ENCODE measurements around the gene MED4. TPM values are rescaled to one million over a fixed set of nuclear protein-coding genes. Genes with fewer than 3 reads are reported as not detected.

The MED4 gene
- total RNA-seq, 1 experiment from 2014 or later: 50.6 TPM

DNA sequence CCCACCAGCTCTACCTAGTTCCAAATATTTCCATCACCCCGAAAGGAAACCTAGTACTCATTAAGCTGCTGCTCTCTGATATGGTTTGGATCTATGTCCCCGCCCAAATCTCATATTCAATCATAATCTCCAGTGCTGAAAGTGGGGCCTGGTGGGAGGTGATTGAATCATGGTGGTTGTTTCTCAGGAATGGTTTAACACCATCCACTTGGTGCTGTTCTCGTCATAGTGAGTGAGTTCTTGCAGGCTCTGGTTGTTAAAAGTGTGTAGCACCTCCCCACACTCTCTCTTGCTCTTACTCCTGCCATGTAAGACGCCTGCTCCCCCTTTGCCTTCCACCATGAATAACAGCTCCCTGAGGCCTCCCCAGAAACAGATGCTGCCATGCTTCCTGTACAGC lies 43.4 kb upstream of the MED4 start:
- Histone ChIP-seq H2BK12ac (ENCODE audit: insufficient read length, low read depth, low read length) (no peak overlapping the region), H3K79me2 (ENCODE audit: insufficient read depth, low read length) (no peaks in the 10 kb centered on the region), H3K9ac (ENCODE audit: extremely low read depth, insufficient read length, low read length) (no peak overlapping the region), H2AK5ac (ENCODE audit: insufficient read length, low read length) (no peak overlapping the region), H4K5ac (ENCODE audit: insufficient read length, low read depth, low read length) (no peak overlapping the region), H3K4ac (ENCODE audit: low read depth, low read length) (no peak overlapping the region), H4K8ac (replicated peaks; ENCODE audit: insufficient read length, low read depth, low read length) (no peak overlapping the region), H3K23ac (ENCODE audit: insufficient read length, low read depth, low read length) (no peak overlapping the region), H3K23me2 (ENCODE audit: insufficient read length, low read depth, low read length, poor library complexity, severe bottlenecking) (no peaks in the 10 kb centered on the region), H3K4me1 (ENCODE audit: insufficient read depth, low read length) (no peaks in the 10 kb centered on the region), H2BK15ac (ENCODE audit: low read depth, low read length) (no peak overlapping the region), H2BK120ac (ENCODE audit: low read depth, low read length, poor library complexity, severe bottlenecking) (no peak overlapping the region), H3K4me2 (ENCODE audit: insufficient read depth, insufficient read length, low read length) (no peak overlapping the region), H3K27me3 (ENCODE audit: insufficient read depth, low read length) (no peaks in the 10 kb centered on the region), H3K79me1 (ENCODE audit: insufficient read depth, low read depth, low read length, poor library complexity, severe bottlenecking) (no peaks in the 10 kb centered on the region), H4K91ac (ENCODE audit: insufficient read length, low read depth, low read length) (no peak overlapping the region), H3K14ac (ENCODE audit: insufficient read depth, low read length) (no peak overlapping the region), H4K20me1 (ENCODE audit: control insufficient read depth, insufficient read depth, insufficient read length) (no peaks in the 10 kb centered on the region), H3K18ac (ENCODE audit: insufficient read length, low read depth, low read length) (no peak overlapping the region), H2BK5ac (ENCODE audit: insufficient read length, low read length) (no peak overlapping the region), H3K56ac (ENCODE audit: insufficient read length, low read depth, low read length) (no peak overlapping the region), H2AFZ (ENCODE audit: low read length) (no peak overlapping the region), H3K27ac (ENCODE audit: insufficient read length, low read depth, low read length) (no peak overlapping the region), H2BK20ac (ENCODE audit: low read depth, low read length, poor library complexity, severe bottlenecking) (no peak overlapping the region), H3K9me3 (ENCODE audit: control insufficient read depth, low read depth, low read length) (no peaks in the 10 kb centered on the region), H3T11ph (ENCODE audit: low read length) (no peak overlapping the region)
- no peak overlapping the region; a peak in 1 of 7 replicates for H3K27ac Mint-ChIP-seq
- WGBS (ENCODE audit: extremely low coverage, insufficient read length, low lambda C conversion rate): no CpG with 5 or more reads among the region's 4 CpGs
- H3K4me1 Mint-ChIP-seq: peaks cover 0 to 3% of the 10 kb centered on the region in 2 experiments; a peak in 1 of 4 replicates
- H3K36me3 Mint-ChIP-seq (ENCODE audit: insufficient read depth in 1 of 3, low read depth in 3 of 3): no peaks in the 10 kb centered on the region
- TF ChIP-seq CTCF (conservative IDR thresholded peaks at IDR 0.05): no peak
- no peaks in the 10 kb centered on the region; the same call in 1 of the 2 replicates for H3K27me3 Mint-ChIP-seq (ENCODE audit: low read depth)
- H3K9me3 Mint-ChIP-seq: peaks cover 3 to 5% of the 10 kb centered on the region in 2 experiments; a peak in 3 of 5 replicates
- DNase-seq: no peak
- H3K4me3 Mint-ChIP-seq: no peak overlapping the region
